ENCODE results near the gene CCNJ. TPM values are rescaled to one million over a fixed set of nuclear protein-coding genes. Genes with fewer than 3 reads are reported as not detected.

CCNJ gene
- total and polyA plus RNA-seq, 2 of the 13 experiments (the other 11 are each of a cell fraction or from before 2014, with no cell fraction given): 14.1 to 21.5 TPM

DNA sequence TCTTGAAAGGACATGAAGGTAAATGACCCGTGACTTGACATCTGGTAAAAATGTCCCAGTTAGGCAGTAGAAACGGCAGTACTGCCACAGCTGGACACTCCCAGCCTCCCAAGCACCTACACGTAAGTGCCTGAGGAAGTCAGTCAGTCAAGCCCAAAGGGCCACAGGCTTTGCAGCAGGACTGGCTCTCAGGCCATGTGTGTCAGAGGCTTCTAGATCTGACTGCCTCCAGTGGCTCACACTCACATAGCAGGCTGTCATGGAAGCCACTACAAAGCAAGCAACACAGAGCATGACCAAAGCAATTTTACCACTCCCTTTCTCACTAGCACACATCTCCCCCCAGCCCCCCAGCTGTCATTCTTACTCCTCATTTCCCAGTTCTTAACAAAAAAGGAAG, 17.8 kb upstream of the CCNJ start:
- H3K27ac ChIP-seq (ENCODE audit: extremely low read length, insufficient read depth, low read length): no peak overlapping the region
- no peaks in the 10 kb centered on the region for H3K4me1 ChIP-seq (ENCODE audit: insufficient read depth, low read length)
- no peaks in the 10 kb centered on the region for H3K79me2 ChIP-seq (ENCODE audit: insufficient read depth, low read length)
- no TSS peak for BruUV-seq (replicated peaks)
- no peaks in the 10 kb centered on the region for H3K27me3 ChIP-seq (ENCODE audit: control insufficient read depth in 1 of 2, insufficient read depth in 2 of 2, low read length in 2 of 2)
- in situ Hi-C loops (cut with HindIII; ENCODE audit: extremely low pct_ligation_motif_present, low pct_unique_long_range_greater_than_20kb) (no loop called here), intact Hi-C loops (cut with micrococcal nuclease; ENCODE audit: unreplicated experiment) (no loop called here)
- H3K9me3 ChIP-seq (ENCODE audit: low read length): no peaks in the 10 kb centered on the region
- DNase-seq (ENCODE audit: low spot score) (peak; percentile 32), ATAC-seq (peak; percentile 100), FAIRE-seq (peak; percentile 23)
- no peaks in the 10 kb centered on the region for H4K20me1 ChIP-seq (ENCODE audit: insufficient read depth, low read length)
- no peak overlapping the region for H3K4me2 ChIP-seq (ENCODE audit: low read depth, low read length)
- no peak overlapping the region for H2AFZ ChIP-seq (ENCODE audit: low read length)
- CTCF ChIA-PET (ENCODE audit: low intra/inter-chr PET ratio, low total read pairs): no interaction called here
- H3K36me3 ChIP-seq (replicated peaks in 1 of 2; ENCODE audit: control insufficient read depth in 1 of 2, insufficient read depth in 2 of 2, low read length in 2 of 2): no peaks in the 10 kb centered on the region
- no peak overlapping the region for H3K9ac ChIP-seq (ENCODE audit: insufficient read depth, low read depth, low read length)
- WGBS (ENCODE audit: low lambda C conversion rate): 47% methylated on average over 3 of the region's 3 CpGs
- POLR2A ChIA-PET: no interaction called here
- H3K4me3 ChIP-seq (replicated peaks in 1 of 3; ENCODE audit: insufficient read depth in 1 of 3, low read depth in 2 of 3, low read length in 3 of 3): no peak overlapping the region
- no peak for TF ChIP-seq SRSF9 (IDR thresholded peaks at IDR 0.05; ENCODE audit: borderline replicate concordance, insufficient read depth, low read depth, low read length, poor library complexity, severe bottlenecking)
- 0 out of 2 replicates have a peak, but pooled peaks have one; percentile 12 for TF ChIP-seq CTCF (CRISPR knock-in tag; IDR thresholded peaks at IDR 0.05)
- TF ChIP-seq RAD21 (CRISPR knock-in tag; IDR thresholded peaks at IDR 0.05): 0 out of 2 replicates have a peak, but pooled peaks have one; percentile 20
- TF ChIP-seq, protein P1, sequence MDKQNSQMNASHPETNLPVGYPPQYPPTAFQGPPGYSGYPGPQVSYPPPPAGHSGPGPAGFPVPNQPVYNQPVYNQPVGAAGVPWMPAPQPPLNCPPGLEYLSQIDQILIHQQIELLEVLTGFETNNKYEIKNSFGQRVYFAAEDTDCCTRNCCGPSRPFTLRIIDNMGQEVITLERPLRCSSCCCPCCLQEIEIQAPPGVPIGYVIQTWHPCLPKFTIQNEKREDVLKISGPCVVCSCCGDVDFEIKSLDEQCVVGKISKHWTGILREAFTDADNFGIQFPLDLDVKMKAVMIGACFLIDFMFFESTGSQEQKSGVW (CRISPR knock-in tag; IDR thresholded peaks at IDR 0.05; ENCODE audit: borderline replicate concordance): no peak
- TF ChIP-seq ZNF788 (CRISPR knock-in tag; IDR thresholded peaks at IDR 0.05; ENCODE audit: borderline replicate concordance): no peak
- TF ChIP-seq STAG1 (CRISPR knock-in tag; IDR thresholded peaks at IDR 0.05): peak; percentile 16; the same call in 1 of the 2 replicates
- TF ChIP-seq ZNF563 (CRISPR knock-in tag; IDR thresholded peaks at IDR 0.05): no peak
- TF ChIP-seq CSRNP2 (CRISPR knock-in tag; conservative IDR thresholded peaks at IDR 0.05; ENCODE audit: low read depth): no peak

Data from HepG2 (cell line).